Calu3 (cell line): ENCODE measurements around the gene PDLIM4. TPM values are rescaled to one million over a fixed set of nuclear protein-coding genes. Genes with fewer than 3 reads are reported as not detected.

ENCODE experiments used
- BruUV-seq: library from RNA; stranded (reverse); fragments of 400-500 nt; replicated peaks from 2 replicates; lab custom pipeline; 2021; lab: Mats Ljungman, UMichigan
- CTCF ChIA-PET: fragments of 300-600 bp; sonication (Branson Sonifier 250); formaldehyde crosslinking; loops from one replicate; lab custom pipeline; 2022; ENCODE audit warnings: antibody characterized with exemption; lab: Charles Lee
- DNase-seq: peaks from one replicate; pipeline ENCODE4 v3.0.0; 2022
- H3K27ac Mint-ChIP-seq: one replicate; pipeline ENCODE4 v1.8.0; 2022; ENCODE audit warnings: mixed read lengths; ENCODE audit not compliant: unreplicated experiment
- H3K27me3 Mint-ChIP-seq: one replicate; pipeline ENCODE4 v1.8.0; 2022; ENCODE audit warnings: mixed read lengths; ENCODE audit not compliant: unreplicated experiment
- H3K36me3 Mint-ChIP-seq: one replicate; pipeline ENCODE4 v1.8.0; 2022; ENCODE audit warnings: mild to moderate bottlenecking, moderate library complexity, mixed read lengths; ENCODE audit not compliant: insufficient read depth, unreplicated experiment
- H3K4me1 Mint-ChIP-seq: one replicate; pipeline ENCODE4 v1.8.0; 2022; ENCODE audit warnings: mild to moderate bottlenecking, low read depth, mixed read lengths; ENCODE audit not compliant: unreplicated experiment
- H3K4me3 Mint-ChIP-seq: one replicate; pipeline ENCODE4 v1.8.0; 2022; ENCODE audit warnings: mild to moderate bottlenecking, low read depth, moderate library complexity, mixed read lengths; ENCODE audit not compliant: unreplicated experiment
- H3K9me3 Mint-ChIP-seq: one replicate; pipeline ENCODE4 v1.8.0; 2022; ENCODE audit warnings: low read depth, mixed read lengths; ENCODE audit not compliant: unreplicated experiment
- intact Hi-C: fragments of 100-400 bp; cut with micrococcal nuclease; formaldehyde crosslinking; loops from one replicate; pipeline ENCODE4 v1.10.0; 2022; ENCODE audit not compliant: unreplicated experiment
- total RNA-seq: library from RNA; stranded (reverse); gene quantifications from 2 replicates; pipeline ENCODE4 v1.2.3, GENCODE V29; 2022
- TF ChIP-seq, protein P1 (sequence below): fragments of 200-600 bp; IDR thresholded peaks from one replicate; pipeline ENCODE4 v1.8.0; 2022; ENCODE audit warnings: antibody characterized with exemption; ENCODE audit not compliant: unreplicated experiment

The PDLIM4 gene
- total RNA-seq, 1 experiment from 2014 or later = 20.8 TPM

DNA sequence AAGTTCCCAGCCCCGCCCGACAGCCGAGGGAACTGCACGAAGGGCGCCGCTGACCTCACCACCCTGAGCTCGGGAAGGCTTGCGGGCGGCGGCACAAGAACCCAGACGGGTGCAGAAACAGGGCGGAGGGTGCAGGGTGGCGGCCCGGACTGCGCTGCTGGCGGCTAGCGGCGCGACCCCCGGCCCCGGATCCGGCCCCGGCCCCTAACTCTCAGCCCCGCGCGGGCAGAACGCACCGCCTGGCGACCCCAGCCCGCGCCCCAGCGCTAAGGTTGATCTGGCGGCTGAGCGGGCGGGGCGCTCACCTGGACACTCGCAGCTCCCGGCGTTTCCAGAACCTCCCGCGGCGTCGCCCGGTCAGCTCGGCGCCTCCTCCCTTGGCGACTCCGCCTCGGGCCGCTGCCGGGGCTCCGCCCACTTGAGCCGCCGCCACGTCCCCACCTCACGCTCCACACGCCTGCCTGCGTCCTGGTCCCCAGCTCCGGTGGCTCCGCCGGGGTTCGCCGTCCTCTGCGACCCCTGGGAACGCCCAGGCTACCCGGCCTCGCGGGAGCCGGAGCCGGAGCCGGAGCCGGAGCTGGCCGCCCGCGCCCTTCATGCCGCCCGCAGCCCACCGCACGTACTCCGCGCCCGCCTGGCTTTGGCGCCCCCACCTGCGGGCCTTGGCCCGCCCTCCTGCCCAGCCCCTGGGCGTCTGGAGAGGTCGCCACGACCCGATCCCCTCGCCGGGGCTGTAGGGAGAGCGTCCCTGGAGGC is 29.8 kb upstream of the PDLIM4 start, which contains the start of gene P4HA2:
Gene P4HA2, minus strand, starts transcription at position 369 of the 756 bp plus-strand sequence. CDS start 9,227 bp downstream, outside the sequence.
- Mint-ChIP-seq H3K27me3 (peaks cover 18% of the 10 kb centered on the region), H3K9me3 (no peaks in the 10 kb centered on the region), H3K27ac (no peak within 1 kb of the TSS), H3K4me3 (peak within 1 kb of the TSS; percentile 76), H3K4me1 (peaks cover 25% of the 10 kb centered on the region), H3K36me3 (peaks cover 16% of the 10 kb centered on the region)
- no TSS peak for BruUV-seq
- TF ChIP-seq, protein P1, sequence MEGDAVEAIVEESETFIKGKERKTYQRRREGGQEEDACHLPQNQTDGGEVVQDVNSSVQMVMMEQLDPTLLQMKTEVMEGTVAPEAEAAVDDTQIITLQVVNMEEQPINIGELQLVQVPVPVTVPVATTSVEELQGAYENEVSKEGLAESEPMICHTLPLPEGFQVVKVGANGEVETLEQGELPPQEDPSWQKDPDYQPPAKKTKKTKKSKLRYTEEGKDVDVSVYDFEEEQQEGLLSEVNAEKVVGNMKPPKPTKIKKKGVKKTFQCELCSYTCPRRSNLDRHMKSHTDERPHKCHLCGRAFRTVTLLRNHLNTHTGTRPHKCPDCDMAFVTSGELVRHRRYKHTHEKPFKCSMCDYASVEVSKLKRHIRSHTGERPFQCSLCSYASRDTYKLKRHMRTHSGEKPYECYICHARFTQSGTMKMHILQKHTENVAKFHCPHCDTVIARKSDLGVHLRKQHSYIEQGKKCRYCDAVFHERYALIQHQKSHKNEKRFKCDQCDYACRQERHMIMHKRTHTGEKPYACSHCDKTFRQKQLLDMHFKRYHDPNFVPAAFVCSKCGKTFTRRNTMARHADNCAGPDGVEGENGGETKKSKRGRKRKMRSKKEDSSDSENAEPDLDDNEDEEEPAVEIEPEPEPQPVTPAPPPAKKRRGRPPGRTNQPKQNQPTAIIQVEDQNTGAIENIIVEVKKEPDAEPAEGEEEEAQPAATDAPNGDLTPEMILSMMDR = no peak
- intact Hi-C loops = no loop called here
- CTCF ChIA-PET = interaction anchor here (0.6 to 2.3 kb wide), 10 partner anchors 10 to 582 kb away, joined by 3 to 12 read pairs (median 4); no protein-coding TSS in a partner anchor
- peak; percentile 92 for DNase-seq

DNA sequence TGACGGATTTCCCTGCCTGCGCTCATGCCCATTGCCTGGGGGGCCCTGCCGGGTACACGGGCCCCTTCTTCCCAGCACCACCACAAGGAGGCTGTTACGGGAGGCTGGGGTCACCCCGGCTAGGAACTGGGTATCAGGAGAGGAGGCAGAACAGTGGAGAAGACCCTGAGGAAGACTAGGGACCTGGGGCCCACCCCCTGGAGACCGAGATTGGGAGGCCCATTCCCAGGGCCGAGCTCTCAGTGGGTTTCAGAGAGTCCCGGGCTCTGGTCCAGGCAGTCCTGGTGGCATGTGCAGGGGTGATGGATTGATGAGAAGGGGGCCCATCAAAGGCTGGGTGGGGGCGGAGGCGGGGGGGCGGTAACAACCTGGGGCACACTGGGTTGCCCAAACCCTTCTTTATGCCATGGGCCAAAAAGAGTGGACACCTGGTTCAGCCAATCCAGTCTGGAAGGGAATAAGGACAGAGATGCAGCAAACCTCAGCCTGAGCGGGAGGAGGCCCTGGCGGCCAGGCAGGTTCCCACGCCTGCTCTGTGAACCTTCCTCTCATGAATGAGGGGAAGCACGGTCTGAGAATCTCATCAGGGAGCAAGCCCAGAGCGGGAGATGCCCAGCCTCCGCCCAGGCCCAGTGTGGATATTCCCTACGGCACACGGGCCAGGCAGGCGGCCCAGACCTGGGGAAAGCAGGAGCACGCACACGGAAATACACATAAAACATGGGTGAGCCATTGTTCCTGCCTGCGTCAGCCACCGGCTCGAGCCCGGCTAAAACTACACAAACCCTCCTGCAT is 29.1 kb upstream of the PDLIM4 start:
- TF ChIP-seq, protein P1 = peak; percentile 36
- intact Hi-C loops = no loop called here
- Mint-ChIP-seq H3K4me1 (peaks cover 25% of the 10 kb centered on the region), H3K4me3 (peak overlapping the region; percentile 76), H3K27me3 (peaks cover 18% of the 10 kb centered on the region), H3K36me3 (peaks cover 16% of the 10 kb centered on the region), H3K27ac (peak overlapping the region; percentile 43), H3K9me3 (no peaks in the 10 kb centered on the region)
- CTCF ChIA-PET = interaction anchor here (0.6 to 2.0 kb wide), 6 partner anchors 10 to 582 kb away, joined by 3 to 7 read pairs (median 4); no protein-coding TSS in a partner anchor
- DNase-seq = no peak
- BruUV-seq = no TSS peak

DNA sequence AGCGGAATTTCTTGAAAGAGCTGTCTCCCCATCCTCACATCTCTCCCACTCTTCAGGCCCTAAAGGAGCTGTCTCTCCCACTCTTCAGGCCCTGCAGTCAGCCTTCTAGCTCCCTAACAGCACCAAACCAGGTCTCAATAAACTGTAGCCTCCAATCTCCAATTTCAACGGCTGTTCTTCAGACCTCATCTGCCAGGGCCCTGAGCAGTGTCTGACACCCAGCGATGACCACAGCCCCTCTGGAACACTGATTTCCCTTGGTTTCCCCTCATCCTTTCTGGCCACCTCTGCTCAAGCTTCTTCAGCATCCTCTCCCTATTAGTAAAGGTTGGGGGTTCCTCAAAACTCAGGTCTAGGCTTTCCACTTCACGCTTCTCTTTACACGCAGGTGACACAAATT is 28.3 kb upstream of the PDLIM4 start:
- H3K9me3 Mint-ChIP-seq = no peaks in the 10 kb centered on the region
- H3K4me3 Mint-ChIP-seq = peak overlapping the region; percentile 35
- intact Hi-C loops = no loop called here
- no peak for DNase-seq
- H3K4me1 Mint-ChIP-seq = peaks cover 25% of the 10 kb centered on the region
- peak overlapping the region; percentile 43 for H3K27ac Mint-ChIP-seq
- BruUV-seq = no TSS peak
- CTCF ChIA-PET = interaction anchor here (2.0 kb wide), 1 partner anchor 9 kb away, joined by 7 read pairs; no protein-coding TSS in a partner anchor
- H3K27me3 Mint-ChIP-seq = peaks cover 18% of the 10 kb centered on the region
- H3K36me3 Mint-ChIP-seq = peaks cover 16% of the 10 kb centered on the region
- TF ChIP-seq, protein P1 = no peak

DNA sequence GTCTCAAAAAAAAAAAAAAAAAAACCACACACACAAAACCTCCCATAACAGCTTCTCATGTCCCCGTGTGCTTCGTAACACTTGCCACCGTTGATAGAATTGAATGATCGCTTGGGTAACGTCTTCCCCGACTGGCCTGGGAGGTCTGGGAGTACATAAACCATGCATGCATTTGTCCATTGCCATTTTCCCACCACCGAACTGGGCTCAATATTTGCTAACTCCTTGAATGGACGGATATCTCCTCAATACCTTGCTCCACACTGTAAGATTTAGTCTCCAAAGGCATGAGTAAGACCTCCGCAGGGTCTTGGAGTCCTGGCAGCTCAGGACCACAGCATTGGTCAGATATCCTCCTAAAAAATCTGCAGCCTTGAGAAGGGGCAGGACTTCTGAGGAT is 26.6 kb upstream of the PDLIM4 start:
- Mint-ChIP-seq H3K4me1 (peaks cover 9% of the 10 kb centered on the region), H3K4me3 (no peak overlapping the region), H3K27ac (no peak overlapping the region), H3K27me3 (peaks cover 18% of the 10 kb centered on the region), H3K9me3 (no peaks in the 10 kb centered on the region), H3K36me3 (peaks cover 16% of the 10 kb centered on the region)
- no TSS peak for BruUV-seq
- no peak for DNase-seq
- TF ChIP-seq, protein P1 = no peak
- CTCF ChIA-PET = interaction anchor here (0.7 to 2.0 kb wide), 2 partner anchors 7 to 33 kb away, joined by 4 to 7 read pairs; no protein-coding TSS in a partner anchor
- intact Hi-C loops = no loop called here
